ENCODE data around the gene TMEFF2.

TMEFF2 gene, protein sequence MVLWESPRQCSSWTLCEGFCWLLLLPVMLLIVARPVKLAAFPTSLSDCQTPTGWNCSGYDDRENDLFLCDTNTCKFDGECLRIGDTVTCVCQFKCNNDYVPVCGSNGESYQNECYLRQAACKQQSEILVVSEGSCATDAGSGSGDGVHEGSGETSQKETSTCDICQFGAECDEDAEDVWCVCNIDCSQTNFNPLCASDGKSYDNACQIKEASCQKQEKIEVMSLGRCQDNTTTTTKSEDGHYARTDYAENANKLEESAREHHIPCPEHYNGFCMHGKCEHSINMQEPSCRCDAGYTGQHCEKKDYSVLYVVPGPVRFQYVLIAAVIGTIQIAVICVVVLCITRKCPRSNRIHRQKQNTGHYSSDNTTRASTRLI

DNA sequence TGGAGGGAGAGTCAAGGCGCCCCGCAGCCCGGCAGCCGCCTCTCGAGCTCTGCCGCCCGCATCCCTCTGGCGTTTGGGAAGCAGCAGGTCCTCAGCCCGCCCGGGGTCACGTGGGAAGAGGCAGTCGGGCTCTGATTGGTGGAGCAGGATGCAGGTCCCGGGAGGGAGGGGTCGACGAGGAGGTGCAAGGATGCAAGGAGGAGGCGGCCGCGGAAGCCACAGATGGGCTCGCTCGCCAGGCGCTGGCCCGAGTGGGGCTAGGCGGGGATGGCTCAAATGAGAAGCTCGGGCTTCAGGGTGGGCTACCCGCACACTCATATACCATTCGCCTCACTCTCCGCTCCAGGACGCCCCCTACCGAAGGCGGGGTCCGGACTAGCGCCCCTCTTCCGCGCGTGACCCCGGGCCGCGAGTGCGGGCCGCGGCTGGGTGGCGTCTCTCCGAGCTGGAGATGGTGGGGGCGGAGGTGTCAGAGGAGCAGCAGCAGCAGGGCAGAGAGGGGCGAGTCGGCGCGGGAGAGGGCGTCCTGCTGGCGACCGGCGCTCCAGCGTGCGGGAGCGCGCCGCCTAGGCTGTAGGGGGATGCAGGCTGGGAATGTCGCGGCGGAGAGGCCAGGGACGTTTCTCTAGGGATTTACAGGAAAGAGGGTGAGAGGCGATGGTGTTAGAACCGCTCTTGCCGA, at the start of gene TMEFF2:
Gene TMEFF2, minus strand, starts transcription at position 68 of the 682 bp plus-strand sequence. CDS start 409 bp downstream, outside the sequence.
- peak; percentile 34 for DNase-seq (ENCODE audit: low spot score)

DNA sequence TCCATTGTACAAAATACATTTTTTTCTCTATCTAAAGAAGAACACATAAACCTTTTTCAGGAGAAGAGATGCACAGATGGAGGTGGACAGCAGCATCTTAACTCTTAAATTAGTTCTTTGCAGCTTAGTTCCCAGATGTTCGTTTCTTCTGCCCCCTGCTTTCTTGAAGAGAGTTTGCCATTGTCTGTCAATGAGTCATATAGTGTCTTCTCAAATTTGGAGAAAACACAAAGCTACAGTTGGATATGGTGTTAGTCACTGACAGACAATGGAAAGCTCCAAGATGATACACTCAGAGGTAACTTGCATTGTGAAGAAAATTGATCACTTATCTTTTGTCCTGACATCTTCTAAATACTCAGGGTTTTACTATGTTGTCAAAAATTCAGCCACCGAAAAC, 48.8 kb upstream of the TMEFF2 start:
- FAIRE-seq = no peak
- DNase-seq (ENCODE audit: low spot score) = no peak

More for the DNA sequence above, at the start of gene TMEFF2:
- no peak for FAIRE-seq

DNA sequence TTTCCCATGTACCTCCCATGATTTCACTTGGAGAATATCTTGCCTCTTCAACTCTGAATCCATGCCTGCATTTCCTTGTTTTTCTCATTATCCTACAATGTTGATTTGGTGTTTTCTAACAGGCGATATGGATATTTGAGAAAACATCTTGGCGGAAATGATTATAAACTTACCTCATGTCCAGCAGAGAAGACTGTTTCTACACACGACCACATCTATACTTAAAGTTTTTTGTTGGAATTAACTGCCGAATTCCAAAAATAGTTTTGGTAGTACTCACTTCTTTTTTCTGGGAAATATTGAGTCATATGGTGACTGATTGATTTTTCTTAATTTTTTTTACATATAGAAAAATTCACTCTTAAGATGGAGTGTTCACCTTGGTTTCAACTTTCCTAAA, 41.4 kb upstream of the TMEFF2 start:
- peak; percentile 65 for FAIRE-seq
- peak; percentile 42 for DNase-seq (ENCODE audit: low spot score)

DNA sequence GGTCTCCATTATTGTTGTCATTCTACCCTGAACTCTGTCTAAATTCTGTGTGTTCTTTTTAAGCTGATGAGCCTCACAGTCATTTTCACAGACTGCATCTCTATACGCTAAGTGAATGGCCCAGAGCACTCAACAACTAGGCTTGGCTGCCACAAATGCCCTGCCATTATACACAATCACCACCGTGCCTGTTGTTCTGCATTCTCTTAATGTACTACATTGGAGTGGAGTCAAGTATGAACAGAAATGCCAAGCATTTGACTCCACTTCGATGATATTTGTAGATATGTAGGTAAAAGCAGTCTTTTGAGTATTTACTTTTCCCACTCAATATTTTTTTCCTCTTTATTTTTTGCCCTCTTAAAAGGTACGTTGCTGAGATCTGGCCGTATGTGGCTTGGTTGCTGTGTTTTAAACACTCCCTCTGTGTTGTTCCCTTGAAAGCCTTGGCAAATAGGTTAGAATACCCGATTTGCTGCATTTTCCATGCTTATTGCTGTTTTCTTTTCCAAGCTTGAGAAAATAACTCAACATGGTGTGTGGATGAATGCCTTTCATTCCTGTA, 36.2 kb upstream of the TMEFF2 start:
- no peak for FAIRE-seq
- DNase-seq (ENCODE audit: low spot score) = no peak

DNA sequence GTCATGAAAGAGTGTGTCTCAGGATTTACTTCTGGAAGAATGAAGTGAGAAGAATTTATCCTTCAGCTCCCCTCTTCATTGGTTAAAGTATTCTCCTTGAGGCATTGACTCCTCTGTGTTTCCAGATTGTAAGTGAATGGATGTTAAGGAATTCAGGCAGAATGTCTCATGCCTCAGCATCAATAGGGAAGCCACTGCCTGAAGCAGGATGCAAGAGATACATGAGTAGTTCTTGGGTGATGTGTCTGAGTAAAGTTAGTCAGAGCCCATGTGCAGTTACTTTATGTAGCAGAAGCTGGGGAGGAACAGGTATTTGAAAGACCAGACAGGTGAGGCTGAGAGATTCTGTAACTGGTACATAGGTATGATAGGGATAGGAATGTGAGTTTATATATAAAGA, 34.0 kb upstream of the TMEFF2 start:
- DNase-seq (ENCODE audit: low spot score) (no peak), FAIRE-seq (no peak)

DNA sequence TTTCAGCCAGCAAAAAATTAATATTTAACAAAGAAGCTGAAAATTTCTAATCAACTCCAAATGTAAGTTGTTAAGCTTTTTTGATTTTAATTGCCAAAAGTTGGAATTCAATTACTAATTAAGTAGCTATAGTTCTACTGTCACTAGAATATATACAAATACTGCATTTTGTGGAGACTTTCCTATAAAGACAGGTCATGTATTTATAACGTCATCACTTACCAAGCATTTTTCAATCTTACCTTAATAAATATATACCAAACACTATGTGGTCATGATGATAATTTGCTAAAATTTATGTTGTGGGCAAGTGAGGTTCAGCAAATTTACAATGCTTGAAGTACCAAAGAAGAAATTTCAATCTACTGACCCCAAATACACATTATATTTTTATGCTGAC, 24.2 kb upstream of the TMEFF2 start:
- no peak for FAIRE-seq
- no peak for DNase-seq (ENCODE audit: low spot score)

DNA sequence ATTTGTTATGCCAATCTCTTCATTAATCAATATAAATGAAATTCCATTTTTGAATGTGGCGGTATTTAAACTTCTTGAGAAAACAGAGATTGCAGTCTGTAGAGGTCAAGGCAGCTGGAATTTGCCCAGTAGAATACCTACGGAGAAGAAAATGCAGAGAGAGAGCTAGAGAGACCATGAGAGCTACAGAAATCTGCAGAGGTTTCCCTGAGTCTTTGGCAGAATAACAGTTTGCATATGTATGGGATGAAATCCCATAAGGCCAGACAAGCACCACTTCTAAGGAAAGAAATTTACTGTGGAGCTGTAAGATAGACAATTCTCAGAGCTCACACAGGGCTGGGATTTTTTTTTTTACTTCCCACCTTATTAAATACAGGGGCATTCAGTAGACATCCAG, 23.6 kb upstream of the TMEFF2 start:
- FAIRE-seq = no peak
- DNase-seq (ENCODE audit: low spot score) = no peak

DNA sequence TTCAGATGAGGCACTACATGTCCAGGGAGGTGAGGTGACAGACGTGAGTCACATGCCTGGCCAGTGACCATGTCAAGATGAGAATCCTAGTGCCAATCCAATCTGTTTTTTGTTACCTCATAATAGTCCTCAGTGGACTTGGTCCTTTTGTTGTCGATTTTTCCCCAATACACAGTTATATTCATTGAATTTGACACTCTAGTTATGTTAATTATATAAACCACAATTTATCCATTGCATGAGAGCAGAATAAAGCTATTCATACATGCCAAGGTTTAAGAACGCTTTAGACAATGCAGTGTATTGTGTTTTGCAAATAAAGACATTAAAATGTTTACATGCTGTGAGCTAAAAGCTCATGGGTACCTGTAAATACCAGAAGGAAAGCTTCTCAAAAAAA, 21.6 kb upstream of the TMEFF2 start:
- no peak for DNase-seq (ENCODE audit: low spot score)
- no peak for FAIRE-seq

DNA sequence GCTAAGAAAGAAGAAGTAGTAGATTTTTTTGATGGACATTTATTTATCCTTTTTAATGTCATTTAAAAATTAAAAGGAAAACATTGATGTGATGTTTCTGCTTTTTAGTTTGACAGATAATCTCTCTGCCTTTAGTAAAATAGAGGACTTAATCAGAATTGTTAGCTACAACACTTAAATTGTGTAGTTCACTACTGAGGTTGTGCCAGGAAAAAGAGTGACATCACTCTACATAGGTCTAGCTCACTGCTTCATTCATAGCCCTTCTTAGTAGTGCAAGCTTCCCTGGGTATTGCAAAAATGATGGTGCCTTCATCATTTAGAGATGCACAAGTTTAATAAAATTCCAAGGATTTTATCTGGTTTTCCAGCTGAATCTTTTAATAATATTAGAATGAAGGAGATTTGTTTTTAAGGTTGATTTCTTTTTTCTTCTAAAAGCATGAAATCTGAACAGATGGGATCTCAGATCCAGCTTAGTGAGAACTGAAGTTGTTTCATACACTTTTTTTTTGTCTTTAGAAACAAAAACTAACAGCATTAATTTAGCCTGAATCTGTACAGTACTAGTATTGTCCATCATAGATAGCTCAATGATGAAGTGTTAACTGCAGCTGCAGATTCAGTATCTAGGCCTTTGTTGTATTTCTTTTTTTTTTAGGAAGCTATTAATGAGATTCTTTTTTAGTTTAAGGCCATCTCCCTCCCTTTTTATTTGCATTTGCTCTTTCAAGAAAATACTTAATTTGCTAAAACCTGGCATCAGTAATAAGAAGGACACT, 20.6 kb upstream of the TMEFF2 start:
- no peak for FAIRE-seq
- no peak for DNase-seq (ENCODE audit: low spot score)

DNA sequence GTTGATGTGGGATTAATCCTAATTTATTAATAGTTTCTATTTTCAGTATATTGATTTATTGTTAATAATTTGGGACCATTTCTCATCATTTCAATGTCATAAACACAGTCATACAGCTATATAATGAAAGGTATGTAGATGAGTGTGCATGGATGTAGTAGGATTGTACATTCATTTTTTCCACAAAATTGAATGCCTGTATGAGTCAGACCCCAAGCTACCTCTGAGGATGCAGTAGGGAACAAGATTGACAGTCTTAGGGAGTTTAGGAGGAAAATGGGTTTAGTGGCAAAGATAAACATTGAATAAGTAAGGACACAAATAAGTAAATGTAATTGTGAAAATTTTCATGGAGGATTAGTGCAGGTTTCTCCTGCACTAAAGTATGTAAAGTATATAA, 14.1 kb upstream of the TMEFF2 start:
- FAIRE-seq = no peak
- DNase-seq (ENCODE audit: low spot score) = no peak

DNA sequence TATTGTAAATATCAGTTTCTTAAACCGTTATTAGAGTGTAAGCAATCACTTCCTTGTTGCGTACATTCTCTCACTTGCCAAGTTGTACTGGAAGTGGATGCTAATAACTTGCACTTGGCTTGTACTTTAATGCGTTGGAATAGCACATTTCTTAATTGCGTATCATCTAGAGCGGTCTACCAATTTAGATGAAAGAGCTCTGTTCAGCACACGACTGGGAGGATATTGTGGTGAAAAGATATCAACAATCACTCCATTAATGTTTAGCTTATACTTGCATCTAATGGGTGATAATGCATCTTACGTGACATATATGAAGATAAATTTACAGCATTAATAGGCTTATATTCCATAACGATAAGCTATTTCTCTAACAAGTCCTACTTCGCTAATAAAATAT, 11.7 kb upstream of the TMEFF2 start:
- DNase-seq (ENCODE audit: low spot score) = no peak
- no peak for FAIRE-seq

DNA sequence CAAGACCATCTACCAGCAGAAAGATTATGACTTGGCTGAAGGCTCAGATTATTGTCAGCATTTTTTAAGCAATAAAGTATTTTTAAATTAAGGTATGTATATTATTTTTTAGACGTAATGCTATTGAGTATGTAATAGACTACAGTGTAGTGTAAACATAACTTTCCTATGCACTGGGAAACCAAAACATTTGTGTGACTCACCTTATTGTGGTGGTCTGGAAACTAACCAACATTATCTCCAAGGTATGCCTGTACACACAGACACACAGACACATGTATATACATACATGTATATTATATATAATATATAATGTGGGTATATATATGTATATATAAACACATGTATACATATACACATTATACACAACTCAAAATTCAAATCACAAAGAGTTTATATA, 9.1 kb upstream of the TMEFF2 start:
- DNase-seq (ENCODE audit: low spot score) (no peak), FAIRE-seq (no peak)

DNA sequence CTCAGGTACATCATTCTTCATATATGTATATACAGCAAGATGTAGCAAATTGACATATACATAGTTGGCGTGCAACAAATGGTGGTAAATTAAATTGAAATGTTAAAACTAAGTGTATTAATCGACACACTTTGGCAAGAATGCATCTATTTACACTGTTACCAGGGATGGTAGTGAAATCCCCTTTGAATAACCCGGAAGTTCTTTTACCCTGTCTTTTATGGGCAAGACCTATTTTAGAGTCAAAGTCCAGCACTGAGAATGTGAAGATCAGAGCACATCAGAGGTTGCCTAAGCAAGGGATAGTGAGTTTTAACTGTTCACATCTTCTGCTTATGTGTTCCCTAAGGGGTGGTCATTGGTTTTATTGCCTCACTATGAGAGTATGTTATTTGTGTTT, 7.6 kb upstream of the TMEFF2 start:
- DNase-seq (ENCODE audit: low spot score) (no peak), FAIRE-seq (no peak)

DNA sequence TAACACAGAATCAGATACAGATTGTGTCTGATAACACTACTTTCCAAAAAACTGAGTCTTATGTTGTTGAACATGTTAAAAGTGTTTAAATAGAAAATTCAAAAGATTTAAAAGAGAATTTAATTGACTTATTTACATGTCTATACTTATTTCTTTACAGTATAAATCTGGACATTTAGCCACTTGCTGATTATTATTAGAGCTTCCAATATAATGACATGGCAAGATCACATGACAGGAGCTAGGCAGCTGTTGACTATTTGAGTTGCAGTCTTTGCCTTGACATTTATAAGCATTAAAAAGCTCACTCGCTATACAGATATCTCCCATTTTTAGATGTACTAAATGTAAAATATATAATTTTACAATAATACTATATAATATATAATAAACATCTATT, 6.4 kb upstream of the TMEFF2 start:
- no peak for FAIRE-seq
- no peak for DNase-seq (ENCODE audit: low spot score)

DNA sequence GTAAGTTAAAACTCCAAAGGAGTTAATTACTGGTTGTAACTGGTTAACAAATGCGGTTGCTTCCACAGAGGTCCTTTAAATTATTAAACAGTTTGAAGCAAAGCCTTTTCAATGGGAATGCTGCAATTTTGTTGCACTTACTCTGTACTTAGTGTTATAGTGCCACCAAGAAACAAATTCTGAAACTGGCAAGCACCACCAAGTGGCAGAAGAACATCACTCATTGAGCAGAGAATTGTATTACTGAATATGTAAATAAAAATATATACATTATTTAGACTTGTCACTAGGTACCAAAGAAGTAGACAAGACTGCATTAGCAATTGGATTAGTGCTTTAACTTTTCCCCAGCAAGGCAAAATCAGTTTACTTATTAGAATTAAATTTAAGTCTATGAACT, 2.6 kb upstream of the TMEFF2 start:
- no peak for DNase-seq (ENCODE audit: low spot score)
- FAIRE-seq = no peak

DNA sequence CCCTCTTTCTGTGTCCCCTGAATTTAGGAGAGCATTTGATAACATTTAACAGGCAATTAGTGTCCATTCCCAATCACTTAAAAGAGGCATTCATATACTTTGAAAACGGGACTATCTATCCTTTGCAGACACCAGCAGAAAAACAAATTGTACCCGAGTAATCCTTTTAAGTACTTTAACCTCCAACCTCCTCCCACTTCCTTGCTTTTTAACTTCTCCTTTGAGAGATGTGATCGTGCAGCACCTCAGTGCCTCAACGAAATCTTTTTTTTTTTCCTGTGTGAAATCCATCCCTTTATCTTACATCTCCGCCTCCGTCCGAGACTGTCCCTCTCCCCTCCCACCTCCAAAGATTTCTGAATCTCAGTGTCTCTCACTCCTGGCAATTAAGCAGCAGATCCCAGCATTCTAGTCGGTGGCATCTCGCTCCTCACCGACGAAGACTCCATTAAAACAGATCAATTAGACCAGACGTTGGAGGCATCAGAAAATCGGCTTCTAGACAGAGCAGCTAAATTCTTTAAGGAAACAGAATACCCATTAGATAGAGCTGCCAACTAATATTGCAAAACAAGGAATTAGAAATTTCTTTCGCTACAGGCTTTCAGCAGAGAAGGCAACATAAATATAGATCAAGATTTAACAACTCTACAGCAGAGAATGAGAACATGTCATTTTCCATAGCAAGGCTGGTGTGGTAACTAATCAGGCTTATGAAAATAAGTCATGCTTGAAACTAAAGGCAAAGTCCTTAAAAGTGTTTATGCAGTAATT, 1.9 kb upstream of the TMEFF2 start:
- FAIRE-seq (no peak), DNase-seq (ENCODE audit: low spot score) (no peak)

DNA sequence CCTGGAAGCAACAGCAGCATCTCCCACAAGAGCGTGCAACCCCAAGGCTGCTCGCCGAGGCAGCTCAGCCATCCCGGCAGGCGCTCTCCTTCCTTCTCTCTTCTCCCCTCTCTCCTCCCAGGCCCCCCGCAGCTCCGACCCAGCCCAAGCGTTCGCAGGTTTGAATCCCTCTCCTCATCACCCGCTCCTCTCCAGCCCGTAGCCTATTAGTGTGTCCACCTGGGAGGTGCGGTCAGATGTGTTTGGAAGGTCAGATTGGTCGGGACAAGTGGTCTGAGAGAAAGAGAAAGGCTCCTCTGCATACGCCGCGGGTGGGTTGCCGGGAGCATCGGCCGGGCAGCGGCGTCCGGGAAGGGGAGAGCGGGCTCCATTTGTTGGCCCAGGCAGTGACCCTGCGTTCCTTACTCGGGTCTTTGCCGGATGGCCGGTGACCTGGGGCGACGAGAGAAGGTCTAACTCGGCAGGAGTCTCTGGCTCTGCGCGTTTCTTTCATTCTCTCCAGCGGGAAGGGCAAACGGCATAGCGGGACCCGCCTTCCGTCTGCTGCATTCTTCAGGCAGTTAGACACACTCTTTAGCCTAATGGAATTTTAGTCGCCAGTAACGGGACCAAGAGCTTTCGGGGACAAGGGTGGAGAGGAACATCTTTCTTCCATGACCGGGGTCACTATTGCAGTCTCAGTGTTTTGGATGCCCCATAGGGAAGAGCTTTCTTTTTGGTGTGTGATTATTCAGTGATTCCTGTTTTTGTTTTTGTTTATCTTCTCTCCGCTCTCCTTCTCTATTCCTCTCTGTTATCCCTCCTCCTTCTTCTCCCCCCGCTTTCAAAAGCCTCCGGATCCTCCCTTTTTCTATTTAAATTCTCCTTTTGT, 1.1 kb upstream of the TMEFF2 start:
- DNase-seq (ENCODE audit: low spot score) (no peak), FAIRE-seq (no peak)

DNA sequence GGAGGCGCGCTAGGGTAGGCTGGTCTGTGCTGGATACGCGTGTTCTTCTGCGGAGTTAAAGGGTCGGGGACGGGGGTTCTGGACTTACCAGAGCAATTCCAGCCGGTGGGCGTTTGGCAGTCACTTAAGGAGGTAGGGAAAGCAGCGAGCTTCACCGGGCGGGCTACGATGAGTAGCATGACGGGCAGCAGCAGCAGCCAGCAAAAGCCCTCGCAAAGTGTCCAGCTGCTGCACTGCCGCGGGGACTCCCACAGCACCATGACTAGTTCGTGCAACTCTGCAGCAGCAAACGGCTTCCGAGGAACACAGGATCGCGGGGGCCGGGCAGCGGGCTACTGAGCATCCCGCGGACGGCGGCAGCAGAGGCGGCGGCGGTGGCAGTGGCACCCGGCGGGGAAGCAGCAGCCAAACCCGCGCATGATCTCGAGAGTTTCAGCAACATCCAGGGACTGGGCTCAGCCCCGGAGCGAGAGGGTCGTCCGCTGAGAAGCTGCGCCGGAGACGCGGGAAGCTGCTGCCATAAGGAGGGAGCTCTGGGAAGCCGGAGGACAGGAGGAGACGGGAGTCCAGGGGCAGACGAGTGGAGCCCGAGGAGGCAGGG, 368 bp downstream of the TMEFF2 start:
- FAIRE-seq (no peak), DNase-seq (ENCODE audit: low spot score) (no peak)

DNA sequence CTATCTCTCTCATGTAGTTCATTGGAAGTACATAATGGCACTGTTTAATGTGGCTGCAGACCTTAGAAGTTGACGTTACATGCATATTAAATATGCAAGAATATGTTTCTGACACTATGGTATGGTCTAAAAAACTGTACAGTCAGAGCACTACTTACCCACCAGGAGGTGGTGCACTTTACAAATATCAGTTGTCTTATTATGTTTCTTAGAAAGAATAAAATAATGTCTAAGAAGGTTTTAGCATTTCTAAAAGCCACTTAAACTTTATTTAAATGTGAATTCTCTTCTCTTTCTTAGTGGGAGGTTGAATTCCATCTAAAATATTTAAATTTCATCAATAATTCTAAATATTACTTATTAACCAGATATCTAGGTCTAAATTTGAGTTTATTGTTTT, 4.3 kb downstream of the TMEFF2 start:
- DNase-seq (ENCODE audit: low spot score) (peak; percentile 21), FAIRE-seq (peak; percentile 59)

DNA sequence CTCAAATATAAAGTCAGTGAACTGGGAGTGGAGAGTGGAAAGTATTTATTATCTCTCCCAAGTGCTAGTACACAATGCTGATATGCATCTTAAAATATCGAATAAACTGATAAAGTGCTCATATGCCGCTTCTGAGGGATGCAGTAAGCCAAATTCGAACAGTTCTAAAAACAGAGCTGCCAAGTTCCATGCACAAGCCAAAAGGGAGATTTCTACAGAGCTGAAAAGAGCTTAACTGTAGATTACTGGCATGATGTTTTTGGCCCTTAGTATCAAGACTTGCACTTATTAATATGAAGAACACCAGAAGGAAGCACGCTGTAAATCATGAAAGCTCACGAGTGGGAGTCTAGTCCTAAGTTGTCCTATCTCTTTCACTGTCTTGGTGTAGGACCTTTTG, 7.9 kb downstream of the TMEFF2 start:
- no peak for FAIRE-seq
- no peak for DNase-seq (ENCODE audit: low spot score)

Data from RCC 7860 (cell line).